Endothelial cell of coronary artery (primary cell): ENCODE data around the gene OSGEPL1. TPM values are rescaled to one million over a fixed set of nuclear protein-coding genes. Genes with fewer than 3 reads are reported as not detected.

Source experiments
- total RNA-seq: library from RNA; depleted of rRNA; stranded (reverse); fragments of >200 nt; gene quantifications from 2 replicates; pipeline ENCODE4 v1.2.3, GENCODE V29; 2014

The OSGEPL1 gene
- total RNA-seq: 5.7 and 6.4 TPM in 2 replicates

GRCh38 chr2:189762551-189763298, at the start of gene OSGEPL1:
TSS of gene OSGEPL1 (minus strand) at chr2:189762792. CDS start at chr2:189761640, 1,152 bp downstream.

GRCh38 chr2:189783927-189784867, 21.6 kb upstream of the OSGEPL1 start, which contains the start of the genes ORMDL1 and PMS1:
TSS of gene ORMDL1 (minus strand) at chr2:189784339. CDS start at chr2:189782595, 1,744 bp downstream.
TSS of gene PMS1 (plus strand) at chr2:189784450. CDS start at chr2:189791810, 7,360 bp downstream.

Other genes starting within 250 kb of the OSGEPL1 start
- gene SLC40A1, start 182.0 kb downstream of the OSGEPL1 start, total RNA-seq: 6.3 and 11.5 TPM in 2 replicates
- 59.4 and 59.7 TPM in 2 replicates for gene ASNSD1, start 101.3 kb downstream of the OSGEPL1 start, total RNA-seq
- 3.5 and 4.3 TPM in 2 replicates for gene ANKAR, start 88.1 kb downstream of the OSGEPL1 start, total RNA-seq
- 28.3 and 35.2 TPM in 2 replicates for gene ORMDL1, start 21.5 kb upstream of the OSGEPL1 start, total RNA-seq
- gene PMS1, start 21.7 kb upstream of the OSGEPL1 start, total RNA-seq: 19.4 and 26.4 TPM in 2 replicates